GM13977 (cell line): ENCODE results near the gene FABP3.

ENCODE experiments used
- DNase-seq: peaks from one replicate; pipeline ENCODE4 v3.0.0; 2012; ENCODE audit warnings: low spot score
- CTCF ChIP-seq: IDR thresholded peaks from 2 replicates; pipeline ENCODE4 v1.5.1; 2012; ENCODE audit warnings: mild to moderate bottlenecking, control low read depth; ENCODE audit not compliant: insufficient read depth; ENCODE audit errors: extremely low read depth, missing control alignments
- in situ Hi-C: fragments of 300-500 bp; cut with MboI; formaldehyde crosslinking; loops from one replicate; pipeline ENCODE4 v1.12.0; 2022; ENCODE audit warnings: low sequenced_read_pairs, low pct_unique_long_range_greater_than_20kb, mixed read lengths, inconsistent platforms; ENCODE audit not compliant: unreplicated experiment

The FABP3 gene

GRCh38 chr1:31380181-31380580 is 7.3 kb upstream of the FABP3 start:
- TF ChIP-seq CTCF: no peak

GRCh38 chr1:31378001-31378400 is 5.1 kb upstream of the FABP3 start:
- no peak for DNase-seq
- in situ Hi-C loops: no loop called here
- no peak for TF ChIP-seq CTCF

More at GRCh38 chr1:31380181-31380580, 7.3 kb upstream of the FABP3 start:
- in situ Hi-C loops: no loop called here
- DNase-seq: no peak

GRCh38 chr1:31377364-31377863 is 4.5 kb upstream of the FABP3 start:
- no peak for TF ChIP-seq CTCF
- DNase-seq: no peak
- in situ Hi-C loops: no loop called here

GRCh38 chr1:31376375-31377134 is 3.7 kb upstream of the FABP3 start:
- in situ Hi-C loops: no loop called here
- no peak for DNase-seq
- TF ChIP-seq CTCF: no peak

- TF ChIP-seq CTCF: no peak
- in situ Hi-C loops: no loop called here
- DNase-seq: no peak
Observed at GRCh38 chr1:31374511-31375196, 1.8 kb upstream of the FABP3 start.

GRCh38 chr1:31373897-31374486 is 1.1 kb upstream of the FABP3 start:
- TF ChIP-seq CTCF: peak; percentile 0
- DNase-seq: no peak
- in situ Hi-C loops: no loop called here
